Measurements from ENCODE around the gene CD59. TPM values are rescaled to one million over a fixed set of nuclear protein-coding genes. Genes with fewer than 3 reads are reported as not detected.
"Not testable (repeated sequence)": the region's sequence is repeated elsewhere in the genome, so short reads cannot be mapped to it uniquely, and the experiment has no call there.

CD59 gene
- total RNA-seq, 3 donors from 2014 or later: 317 to 382 (median 381) TPM

GRCh38 chr11:33667819-33668467 lies 68.3 kb downstream of the CD59 start:
- Histone ChIP-seq H3K4me1 (ENCODE audit: low read depth) (no peaks in the 10 kb centered on the region), H3K36me3 (ENCODE audit: low read depth) (no peaks in the 10 kb centered on the region), H3K9me3 (no peaks in the 10 kb centered on the region), H3K4me3 (no peak overlapping the region)
- ATAC-seq: no peak
- DNase-seq: no peak
- intact Hi-C loops (cut with DNase I, micrococcal nuclease): no loop called here
- TF ChIP-seq CTCF (IDR thresholded peaks at IDR 0.05): no peak

GRCh38 chr11:33665350-33666106 lies 70.7 kb downstream of the CD59 start:
- no peak for ATAC-seq
- H3K9me3 ChIP-seq: no peaks in the 10 kb centered on the region
- intact Hi-C loops (cut with DNase I, micrococcal nuclease): no loop called here
- no peaks in the 10 kb centered on the region for H3K4me1 ChIP-seq (ENCODE audit: low read depth)
- TF ChIP-seq CTCF (IDR thresholded peaks at IDR 0.05): no peak
- no peak for DNase-seq
- H3K36me3 ChIP-seq (ENCODE audit: low read depth): no peaks in the 10 kb centered on the region
- H3K4me3 ChIP-seq: no peak overlapping the region

- Histone ChIP-seq H3K4me3 (no peak overlapping the region), H3K9me3 (no peaks in the 10 kb centered on the region), H3K36me3 (ENCODE audit: low read depth) (no peaks in the 10 kb centered on the region), H3K4me1 (ENCODE audit: low read depth) (no peaks in the 10 kb centered on the region)
- no peak for TF ChIP-seq CTCF (IDR thresholded peaks at IDR 0.05)
- no peak for ATAC-seq
- no peak for DNase-seq
- intact Hi-C loops (cut with DNase I, micrococcal nuclease): no loop called here
Observed at GRCh38 chr11:33664827-33665226, 71.4 kb downstream of the CD59 start.

- TF ChIP-seq CTCF (IDR thresholded peaks at IDR 0.05): no peak
- no peak for DNase-seq
- intact Hi-C loops (cut with DNase I, micrococcal nuclease): no loop called here
- no peaks in the 10 kb centered on the region for H3K9me3 ChIP-seq
- ATAC-seq: no peak
- H3K4me3 ChIP-seq: no peak overlapping the region
- H3K36me3 ChIP-seq (ENCODE audit: low read depth): no peaks in the 10 kb centered on the region
- H3K4me1 ChIP-seq (ENCODE audit: low read depth): no peaks in the 10 kb centered on the region
Observed at GRCh38 chr11:33664166-33664565, 72.1 kb downstream of the CD59 start.

GRCh38 chr11:33663121-33663520 lies 73.1 kb downstream of the CD59 start:
- Histone ChIP-seq H3K4me3 (no peak overlapping the region), H3K36me3 (ENCODE audit: low read depth) (no peaks in the 10 kb centered on the region), H3K4me1 (ENCODE audit: low read depth) (no peaks in the 10 kb centered on the region), H3K9me3 (no peaks in the 10 kb centered on the region)
- intact Hi-C loops (cut with DNase I, micrococcal nuclease): no loop called here
- DNase-seq (no peak), ATAC-seq (no peak)
- no peak for TF ChIP-seq CTCF (IDR thresholded peaks at IDR 0.05)

GRCh38 chr11:33661526-33661925 lies 74.7 kb downstream of the CD59 start:
- DNase-seq; ATAC-seq; H3K4me1 ChIP-seq (ENCODE audit: low read depth); H3K9me3 ChIP-seq; H3K36me3 ChIP-seq (ENCODE audit: low read depth); intact Hi-C loops (cut with DNase I, micrococcal nuclease); H3K4me3 ChIP-seq: not testable (repeated sequence)
